ENCODE data around the gene SGMS1. TPM values are rescaled to one million over a fixed set of nuclear protein-coding genes. Genes with fewer than 3 reads are reported as not detected.
A peak's percentile ranks its signal among the peaks of the same experiment; 100 is the strongest.

SGMS1 gene
- total RNA-seq, 1 donor from 2014 or later = 25.6 TPM

DNA sequence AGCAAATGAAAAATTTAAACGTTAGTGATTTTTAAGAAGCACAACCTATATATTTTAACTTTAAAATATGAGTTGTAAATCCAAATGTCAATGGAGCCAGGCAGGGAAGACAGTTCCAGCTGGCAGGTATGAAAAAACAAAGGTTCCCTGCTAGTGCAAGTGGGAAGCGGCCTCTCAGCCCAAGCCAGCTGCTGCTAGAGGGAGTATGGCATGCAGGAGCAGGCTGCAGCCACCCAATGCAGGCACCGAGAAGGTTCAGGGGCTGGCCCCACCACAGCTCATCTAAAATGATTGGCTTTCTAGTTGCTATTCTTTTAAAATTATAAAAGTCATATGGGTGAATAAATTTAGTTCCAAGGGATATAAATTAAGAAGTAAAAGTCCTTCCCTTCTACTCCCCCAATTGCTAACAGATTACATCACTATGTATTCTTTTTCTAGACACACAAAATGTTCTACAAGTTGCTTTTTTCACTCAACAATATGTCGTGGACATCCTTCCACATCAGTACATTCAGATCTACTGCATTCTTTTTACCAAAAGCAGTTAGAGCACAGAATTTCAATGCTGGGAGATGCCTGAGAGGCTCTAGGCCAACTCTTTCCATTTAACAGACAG, 69.3 kb downstream of the SGMS1 start:
- peaks cover 30% of the 10 kb centered on the region for H3K4me1 Mint-ChIP-seq (ENCODE audit: low read depth, unreplicated experiment)
- no peaks in the 10 kb centered on the region for H3K79me2 ChIP-seq (ENCODE audit: insufficient read depth, low read length)
- no peak overlapping the region for H3K27ac ChIP-seq (ENCODE audit: low read depth, low read length)

DNA sequence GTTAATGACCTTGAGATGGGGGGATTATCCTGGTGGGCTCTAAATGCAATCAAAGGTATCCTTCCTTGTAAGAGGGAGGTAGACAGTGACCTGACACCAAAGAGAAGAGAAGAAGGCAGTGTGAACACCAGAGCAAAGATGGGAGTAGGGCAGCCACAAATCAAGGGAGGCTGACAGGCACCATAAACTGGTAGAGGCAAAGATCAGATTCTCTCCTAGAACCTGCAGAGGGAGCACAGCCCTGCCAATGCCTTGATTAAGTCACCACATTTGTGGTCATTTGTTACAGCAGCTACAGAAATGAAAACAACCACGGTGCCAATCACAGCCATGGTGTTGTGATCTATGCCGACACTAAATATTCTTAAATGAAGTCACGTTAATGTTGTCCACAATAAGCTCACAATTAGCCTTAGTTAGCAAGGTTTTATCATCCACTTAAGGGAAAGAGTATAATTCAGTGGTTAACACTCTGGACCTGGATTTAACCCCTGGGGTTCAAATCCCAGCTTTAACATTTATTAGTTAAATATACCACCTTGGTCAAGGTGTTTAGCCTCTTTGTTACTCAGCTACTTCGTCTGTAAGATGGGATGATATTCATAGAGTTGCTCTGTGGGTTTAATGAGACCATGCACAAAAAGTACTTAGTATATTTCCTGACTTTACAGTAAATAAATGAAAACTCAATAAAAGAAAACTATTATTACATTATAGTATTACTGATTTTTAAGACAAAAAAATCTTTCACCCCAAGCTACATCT, 70.8 kb downstream of the SGMS1 start:
- no peak for TF ChIP-seq EZH2 (IDR thresholded peaks at IDR 0.05; ENCODE audit: insufficient read depth, low read length)
- TF ChIP-seq, protein P1, sequence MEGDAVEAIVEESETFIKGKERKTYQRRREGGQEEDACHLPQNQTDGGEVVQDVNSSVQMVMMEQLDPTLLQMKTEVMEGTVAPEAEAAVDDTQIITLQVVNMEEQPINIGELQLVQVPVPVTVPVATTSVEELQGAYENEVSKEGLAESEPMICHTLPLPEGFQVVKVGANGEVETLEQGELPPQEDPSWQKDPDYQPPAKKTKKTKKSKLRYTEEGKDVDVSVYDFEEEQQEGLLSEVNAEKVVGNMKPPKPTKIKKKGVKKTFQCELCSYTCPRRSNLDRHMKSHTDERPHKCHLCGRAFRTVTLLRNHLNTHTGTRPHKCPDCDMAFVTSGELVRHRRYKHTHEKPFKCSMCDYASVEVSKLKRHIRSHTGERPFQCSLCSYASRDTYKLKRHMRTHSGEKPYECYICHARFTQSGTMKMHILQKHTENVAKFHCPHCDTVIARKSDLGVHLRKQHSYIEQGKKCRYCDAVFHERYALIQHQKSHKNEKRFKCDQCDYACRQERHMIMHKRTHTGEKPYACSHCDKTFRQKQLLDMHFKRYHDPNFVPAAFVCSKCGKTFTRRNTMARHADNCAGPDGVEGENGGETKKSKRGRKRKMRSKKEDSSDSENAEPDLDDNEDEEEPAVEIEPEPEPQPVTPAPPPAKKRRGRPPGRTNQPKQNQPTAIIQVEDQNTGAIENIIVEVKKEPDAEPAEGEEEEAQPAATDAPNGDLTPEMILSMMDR (IDR thresholded peaks at IDR 0.05; ENCODE audit: insufficient read depth, low read depth, low read length) = peak; percentile 16
- Histone ChIP-seq H3K4me3 (ENCODE audit: insufficient read depth, low read depth, low read length) (no peak overlapping the region), H4K20me1 (ENCODE audit: insufficient read depth, low read length) (peaks cover 15% of the 10 kb centered on the region), H3K9ac (ENCODE audit: low read length) (no peak overlapping the region), H3K36me3 (ENCODE audit: insufficient read depth, low read length) (no peaks in the 10 kb centered on the region), H3K27me3 (ENCODE audit: insufficient read depth, low read length) (no peaks in the 10 kb centered on the region), H3K79me2 (ENCODE audit: insufficient read depth, low read length) (no peaks in the 10 kb centered on the region), H3K4me2 (ENCODE audit: low read length) (no peak overlapping the region), H3K4me1 (ENCODE audit: insufficient read depth, low read length) (peaks cover 10% of the 10 kb centered on the region), H3K9me3 (ENCODE audit: insufficient read depth, low read depth, low read length) (no peaks in the 10 kb centered on the region), H2AFZ (ENCODE audit: low read depth, low read length) (no peak overlapping the region), H3K27ac (ENCODE audit: low read depth, low read length) (no peak overlapping the region)
- Mint-ChIP-seq H3K9me3 (ENCODE audit: unreplicated experiment) (no peaks in the 10 kb centered on the region), H3K4me3 (ENCODE audit: unreplicated experiment) (no peak overlapping the region), H3K36me3 (ENCODE audit: low read depth, unreplicated experiment) (peaks cover 3% of the 10 kb centered on the region), H3K4me1 (ENCODE audit: low read depth, unreplicated experiment) (peaks cover 30% of the 10 kb centered on the region), H3K27me3 (ENCODE audit: low read depth, unreplicated experiment) (no peaks in the 10 kb centered on the region), H3K27ac (ENCODE audit: unreplicated experiment) (peak overlapping the region; percentile 49)
- DNase-seq (ENCODE audit: low read depth) (peak; percentile 41), FAIRE-seq (peak; percentile 37)

More for the DNA sequence above, 69.3 kb downstream of the SGMS1 start:
- no peak overlapping the region for H3K9ac ChIP-seq (ENCODE audit: low read length)
- H3K4me3 ChIP-seq (ENCODE audit: insufficient read depth, low read depth, low read length) = no peak overlapping the region
- H3K4me1 ChIP-seq (ENCODE audit: insufficient read depth, low read length) = peaks cover 10% of the 10 kb centered on the region
- H3K36me3 ChIP-seq (ENCODE audit: insufficient read depth, low read length) = no peaks in the 10 kb centered on the region
- Mint-ChIP-seq H3K27me3 (ENCODE audit: low read depth, unreplicated experiment) (no peaks in the 10 kb centered on the region), H3K36me3 (ENCODE audit: low read depth, unreplicated experiment) (no peaks in the 10 kb centered on the region), H3K4me3 (ENCODE audit: unreplicated experiment) (no peak overlapping the region), H3K9me3 (ENCODE audit: unreplicated experiment) (no peaks in the 10 kb centered on the region), H3K27ac (ENCODE audit: unreplicated experiment) (no peak overlapping the region)
- TF ChIP-seq, protein P1 (IDR thresholded peaks at IDR 0.05; ENCODE audit: insufficient read depth, low read depth, low read length) = no peak
- no peak for TF ChIP-seq EZH2 (IDR thresholded peaks at IDR 0.05; ENCODE audit: insufficient read depth, low read length)
- H4K20me1 ChIP-seq (ENCODE audit: insufficient read depth, low read length) = peaks cover 15% of the 10 kb centered on the region
- DNase-seq (ENCODE audit: low read depth) (no peak), FAIRE-seq (no peak)
- no peak overlapping the region for H3K4me2 ChIP-seq (ENCODE audit: low read length)
- no peaks in the 10 kb centered on the region for H3K27me3 ChIP-seq (ENCODE audit: insufficient read depth, low read length)
- H3K9me3 ChIP-seq (ENCODE audit: insufficient read depth, low read depth, low read length) = no peaks in the 10 kb centered on the region
- no peak overlapping the region for H2AFZ ChIP-seq (ENCODE audit: low read depth, low read length)

GRCh38 chr10:50552308-50552707, 71.4 kb downstream of the SGMS1 start:
- peak; percentile 92 for DNase-seq (ENCODE audit: low read depth)
- Mint-ChIP-seq H3K4me1 (ENCODE audit: low read depth, unreplicated experiment) (peaks cover 30% of the 10 kb centered on the region), H3K36me3 (ENCODE audit: low read depth, unreplicated experiment) (peaks cover 3% of the 10 kb centered on the region), H3K9me3 (ENCODE audit: unreplicated experiment) (no peaks in the 10 kb centered on the region), H3K27ac (ENCODE audit: unreplicated experiment) (no peak overlapping the region), H3K4me3 (ENCODE audit: unreplicated experiment) (no peak overlapping the region), H3K27me3 (ENCODE audit: low read depth, unreplicated experiment) (no peaks in the 10 kb centered on the region)
- Histone ChIP-seq H3K27ac (ENCODE audit: low read depth, low read length) (no peak overlapping the region), H3K27me3 (ENCODE audit: insufficient read depth, low read length) (no peaks in the 10 kb centered on the region), H4K20me1 (ENCODE audit: insufficient read depth, low read length) (peaks cover 15% of the 10 kb centered on the region), H3K4me2 (ENCODE audit: low read length) (no peak overlapping the region), H2AFZ (ENCODE audit: low read depth, low read length) (no peak overlapping the region), H3K4me3 (ENCODE audit: insufficient read depth, low read depth, low read length) (no peak overlapping the region), H3K9me3 (ENCODE audit: insufficient read depth, low read depth, low read length) (no peaks in the 10 kb centered on the region), H3K9ac (ENCODE audit: low read length) (no peak overlapping the region), H3K4me1 (ENCODE audit: insufficient read depth, low read length) (peaks cover 10% of the 10 kb centered on the region), H3K79me2 (ENCODE audit: insufficient read depth, low read length) (no peaks in the 10 kb centered on the region), H3K36me3 (ENCODE audit: insufficient read depth, low read length) (no peaks in the 10 kb centered on the region)
- TF ChIP-seq, protein P1 (IDR thresholded peaks at IDR 0.05; ENCODE audit: insufficient read depth, low read depth, low read length) = no peak
- no peak for TF ChIP-seq EZH2 (IDR thresholded peaks at IDR 0.05; ENCODE audit: insufficient read depth, low read length)
- FAIRE-seq = no peak
